H1 (cell line): Measurements from ENCODE around the gene KPRP. TPM values are rescaled to one million over a fixed set of nuclear protein-coding genes. Genes with fewer than 3 reads are reported as not detected.

Experiments used
- BCL11A ChIP-seq, 2 experiments: IDR thresholded peaks; one replicate each; pipeline ENCODE4 v1.6.1; 2011; ENCODE audit warnings: low read depth in 2 of 2, low read length in 2 of 2, mild to moderate bottlenecking in 2 of 2
- BRCA1 ChIP-seq: IDR thresholded peaks from 2 replicates; pipeline ENCODE4 v1.6.1; 2012; ENCODE audit warnings: low read depth, low read length, improper control_type of control experiment
- CHD7 ChIP-seq: fragments of 300-600 bp; sonication (generic); IDR thresholded peaks from 2 replicates; pipeline ENCODE4 v1.7.1; 2012; ENCODE audit warnings: low read length, moderate library complexity, mild to moderate bottlenecking, inconsistent platforms; ENCODE audit not compliant: insufficient replicate concordance
- CTCF ChIP-seq, 3 experiments: IDR thresholded peaks; 1 replicate in 2 of 3; 2 replicates in 1 of 3; pipeline versions ENCODE4 v1.5.1 to v1.6.1; 2011; ENCODE audit warnings: low read length in 3 of 3, mild to moderate bottlenecking in 3 of 3, inconsistent platforms in 2 of 3, low read depth in 1 of 3, moderate library complexity in 1 of 3; ENCODE audit not compliant: insufficient read depth in 1 of 3; ENCODE audit errors: control extremely low read depth in 1 of 3
- JUN ChIP-seq: IDR thresholded peaks from 2 replicates; pipeline ENCODE4 v1.6.1; 2011; ENCODE audit warnings: low read depth, mild to moderate bottlenecking, improper control_type of control experiment, low read length
- POLR2A ChIP-seq, 2 experiments: IDR thresholded peaks; 1 replicate in 1 of 2; 2 replicates in 1 of 2; pipeline ENCODE4 v1.6.1; 2011; ENCODE audit warnings: low read depth in 2 of 2, low read length in 2 of 2, mild to moderate bottlenecking in 2 of 2; ENCODE audit errors: control extremely low read depth in 1 of 2
- SIN3A ChIP-seq, 2 experiments: IDR thresholded peaks in 1 of 2; conservative IDR thresholded peaks in 1 of 2; 2 replicates each; pipeline ENCODE4 v1.6.1; 2011 to 2012; ENCODE audit warnings: low read length in 2 of 2, improper control_type of control experiment in 1 of 2, low read depth in 1 of 2, mild to moderate bottlenecking in 1 of 2
- SP2 ChIP-seq: IDR thresholded peaks from 2 replicates; pipeline ENCODE4 v1.6.1; 2012; ENCODE audit warnings: mild to moderate bottlenecking, low read length, inconsistent platforms
- polyA plus RNA-seq, 7 experiments: library from polyadenylated mRNA; depleted of rRNA in 3 of 7; stranded (reverse) in 5 of 7; unstranded in 2 of 7; fragments of >200 nt in 5 of 7; fragments of 200-250 nt in 2 of 7; gene quantifications; 1 replicate in 5 of 7; 2 replicates in 1 of 7; 4 replicates in 1 of 7; pipeline versions ENCODE4 v1.2.1 to v1.2.3, GENCODE V29; 2011 to 2013; ENCODE audit warnings: missing spikeins in 2 of 7, mixed read lengths in 2 of 7
- total RNA-seq: library from RNA; stranded (reverse); fragmentation: NEBNext Ultra II Directional; extraction: Animal tissue kit (Norgen Biotek cat#: 25700); gene quantifications from 2 replicates; pipeline ENCODE4 v1.2.1, GENCODE V29; 2021

KPRP gene
- total and polyA plus RNA-seq, 2 of the 8 experiments (the other 6 are each of a cell fraction or from before 2014, with no cell fraction given): not detected

GRCh38 chr1:152759453-152760173, 1.8 kb downstream of the KPRP start (continued):
- no peak for TF ChIP-seq CHD7
- TF ChIP-seq JUN: no peak
- no peak for TF ChIP-seq POLR2A (IDR thresholded peaks at IDR 0.05; ENCODE audit: control extremely low read depth in 1 of 2, low read depth in 2 of 2, low read length in 2 of 2)
- no peak for TF ChIP-seq BRCA1
- no peak for TF ChIP-seq SIN3A (conservative IDR thresholded peaks at IDR 0.05 in 1 of 2, IDR thresholded peaks at IDR 0.05 in 1 of 2; ENCODE audit: low read depth in 1 of 2, low read length in 2 of 2)
- no peak for TF ChIP-seq CTCF (IDR thresholded peaks at IDR 0.05; ENCODE audit: control extremely low read depth in 1 of 3, insufficient read depth in 1 of 3, low read depth in 1 of 3, low read length in 3 of 3)
- TF ChIP-seq BCL11A (IDR thresholded peaks at IDR 0.05; ENCODE audit: low read depth in 2 of 2, low read length in 2 of 2): no peak
- TF ChIP-seq SP2: no peak
